ENCODE data around the gene SLC38A9.
"Not testable (repeated sequence)": the region's sequence is repeated elsewhere in the genome, so short reads cannot be mapped to it uniquely, and the experiment has no call there.

The SLC38A9 gene

GRCh38 chr5:55712023-55712859 is at the start of gene SLC38A9:
Gene SLC38A9, minus strand, starts transcription at chr5:55712324. Its CDS starts 14,366 bp downstream, at chr5:55697958.
- DNase-seq (ENCODE audit: low read depth), result peak; percentile 87

- DNase-seq (ENCODE audit: low read depth), result not testable (repeated sequence)
These were observed 49.6 kb upstream of the SLC38A9 start for GRCh38 chr5:55761721-55762120.

GRCh38 chr5:55758714-55759113 is 46.6 kb upstream of the SLC38A9 start:
- DNase-seq (ENCODE audit: low read depth), result no peak

- DNase-seq (ENCODE audit: low read depth), result no peak
These were observed 46.1 kb upstream of the SLC38A9 start for GRCh38 chr5:55758231-55758630.

GRCh38 chr5:55750499-55750898 is 38.4 kb upstream of the SLC38A9 start:
- no peak for DNase-seq (ENCODE audit: low read depth)

- no peak for DNase-seq (ENCODE audit: low read depth)
These were observed 37.9 kb upstream of the SLC38A9 start for GRCh38 chr5:55750063-55750462.

GRCh38 chr5:55749387-55749786 is 37.3 kb upstream of the SLC38A9 start:
- no peak for DNase-seq (ENCODE audit: low read depth)

- DNase-seq (ENCODE audit: low read depth), result no peak
These were observed 35.7 kb upstream of the SLC38A9 start for GRCh38 chr5:55747778-55748318.

GRCh38 chr5:55742778-55743177 is 30.7 kb upstream of the SLC38A9 start:
- no peak for DNase-seq (ENCODE audit: low read depth)

- DNase-seq (ENCODE audit: low read depth), result no peak
These were observed 25.7 kb upstream of the SLC38A9 start, which contains the start of gene DDX4 for GRCh38 chr5:55737793-55738192. Gene DDX4, plus strand, starts transcription at chr5:55738061. Its CDS starts 903 bp downstream, at chr5:55738964.

GRCh38 chr5:55734658-55735057 is 22.5 kb upstream of the SLC38A9 start:
- DNase-seq (ENCODE audit: low read depth), result no peak

GRCh38 chr5:55732585-55732984 is 20.5 kb upstream of the SLC38A9 start:
- DNase-seq (ENCODE audit: low read depth), result no peak

- DNase-seq (ENCODE audit: low read depth), result no peak
These were observed 19.7 kb upstream of the SLC38A9 start for GRCh38 chr5:55731848-55732247.

- no peak for DNase-seq (ENCODE audit: low read depth)
These were observed 12.2 kb upstream of the SLC38A9 start for GRCh38 chr5:55724281-55724680.

- no peak for DNase-seq (ENCODE audit: low read depth)
These were observed 8.1 kb upstream of the SLC38A9 start for GRCh38 chr5:55720188-55720703.

- not testable (repeated sequence) for DNase-seq (ENCODE audit: low read depth)
These were observed 6.9 kb upstream of the SLC38A9 start for GRCh38 chr5:55719026-55719425.

GRCh38 chr5:55715519-55716078 is 3.5 kb upstream of the SLC38A9 start:
- DNase-seq (ENCODE audit: low read depth), result no peak

- no peak for DNase-seq (ENCODE audit: low read depth)
These were observed 2.6 kb upstream of the SLC38A9 start for GRCh38 chr5:55714749-55715148.

- DNase-seq (ENCODE audit: low read depth), result no peak
These were observed 2.2 kb upstream of the SLC38A9 start for GRCh38 chr5:55714339-55714738.

GRCh38 chr5:55713871-55714270 is 1.7 kb upstream of the SLC38A9 start:
- no peak for DNase-seq (ENCODE audit: low read depth)

- no peak for DNase-seq (ENCODE audit: low read depth)
These were observed 559 bp downstream of the SLC38A9 start for GRCh38 chr5:55711507-55712022.

- DNase-seq (ENCODE audit: low read depth), result no peak
These were observed 3.4 kb downstream of the SLC38A9 start for GRCh38 chr5:55708732-55709131.

GRCh38 chr5:55706230-55706629 is 5.9 kb downstream of the SLC38A9 start:
- no peak for DNase-seq (ENCODE audit: low read depth)
